K562 (cell line): ENCODE measurements around the gene HJV. TPM values are rescaled to one million over a fixed set of nuclear protein-coding genes. Genes with fewer than 3 reads are reported as not detected.
A peak's percentile ranks its signal among the peaks of the same experiment; 100 is the strongest.

Experiments
- ARHGAP35 ChIP-seq: fragments of 450-650 bp; IDR thresholded peaks from 2 replicates; pipeline ENCODE4 v1.6.1; 2018; ENCODE audit not compliant: partially characterized antibody
- CBFB ChIP-seq: sonication (generic); formaldehyde crosslinking; IDR thresholded peaks from 2 replicates; pipeline ENCODE4 v1.4.0; 2020; ENCODE audit warnings: mild to moderate bottlenecking, missing genetic modification reagents
- CUX1 ChIP-seq: fragments of 200-800 bp; sonication (Bioruptor generic); IDR thresholded peaks from 2 replicates; pipeline ENCODE4 v1.6.1; 2016; ENCODE audit warnings: missing genetic modification characterization, missing compliant biosample characterization
- EWSR1 ChIP-seq: fragments of 450-650 bp; IDR thresholded peaks from 2 replicates; pipeline ENCODE4 v1.6.1; 2018; ENCODE audit warnings: borderline replicate concordance, mild to moderate bottlenecking, low read depth, moderate library complexity; ENCODE audit not compliant: partially characterized antibody
- HDAC8 ChIP-seq: fragments of 450-650 bp; IDR thresholded peaks from 2 replicates; pipeline ENCODE4 v1.6.1; 2016; ENCODE audit warnings: mild to moderate bottlenecking, missing genetic modification characterization, moderate library complexity, missing compliant biosample characterization
- MAFK ChIP-seq: IDR thresholded peaks from 2 replicates; pipeline ENCODE4 v1.6.1; 2011; ENCODE audit warnings: low read length, improper control_type of control experiment
- MTA3 ChIP-seq: fragments of 450-650 bp; formaldehyde crosslinking; IDR thresholded peaks from 2 replicates; pipeline ENCODE4 v1.6.1; 2017; ENCODE audit warnings: mild to moderate bottlenecking, borderline replicate concordance
- POLR2AphosphoS5 ChIP-seq: IDR thresholded peaks from 2 replicates; pipeline ENCODE4 v1.6.1; 2011; ENCODE audit warnings: mild to moderate bottlenecking, low read depth, low read length, moderate library complexity; ENCODE audit not compliant: control insufficient read depth, insufficient read depth
- RBM17 ChIP-seq: fragments of 200-400 bp; formaldehyde crosslinking; IDR thresholded peaks from 2 replicates; pipeline ENCODE4 v1.6.1; 2017; ENCODE audit warnings: low read depth, mild to moderate bottlenecking, low read length, borderline replicate concordance
- RBM39 ChIP-seq: fragments of 200-400 bp; formaldehyde crosslinking; optimal IDR thresholded peaks from 2 replicates; pipeline ENCODE3; 2018; ENCODE audit warnings: low read depth, low read length
- SIRT6 ChIP-seq: IDR thresholded peaks from one replicate; pipeline ENCODE4 v1.6.1; 2012; ENCODE audit warnings: low read depth, mild to moderate bottlenecking, control low read depth, inconsistent platforms, low read length, moderate library complexity
- ZNF3 ChIP-seq: fragments of 250-450 bp; sonication (Bioruptor Pico); IDR thresholded peaks from 2 replicates; pipeline ENCODE4 v1.5.0; 2021; ENCODE audit warnings: mild to moderate bottlenecking, moderate library complexity
- ZSCAN32 ChIP-seq: fragments of 450-650 bp; formaldehyde crosslinking; IDR thresholded peaks from 2 replicates; pipeline ENCODE4 v1.4.0; 2020; ENCODE audit warnings: mild to moderate bottlenecking, moderate library complexity
- polyA plus RNA-seq, 8 experiments: library from polyadenylated mRNA; depleted of rRNA in 4 of 8; stranded (reverse) in 5 of 8; unstranded in 3 of 8; fragments of >200 nt; fragmentation: Nextera tagmentation in 2 of 8; fragmentation: Illumina TruSeq in 1 of 8; extraction: Ambion mirVana in 2 of 8; extraction: Trizol in 1 of 8; gene quantifications; 2 replicates each; pipeline versions ENCODE4 v1.2.1 to v1.2.3, GENCODE V29; 2011 to 2014; ENCODE audit warnings: inconsistent platforms in 1 of 8, missing spikeins in 1 of 8
- total RNA-seq, 7 experiments: library from RNA; depleted of rRNA in 6 of 7; stranded (reverse); fragments of >200 nt in 6 of 7; fragmentation: Illumina TruSeq in 2 of 7; extraction: Trizol in 2 of 7; gene quantifications; 2 replicates each; pipeline versions ENCODE4 v1.2.1 to v1.2.3, GENCODE V29; 2011 to 2021; ENCODE audit warnings: low replicate concordance in 1 of 7
- TF ChIP-seq, protein P1 (sequence below): sonication (generic); formaldehyde crosslinking; IDR thresholded peaks from 2 replicates; pipeline ENCODE4 v1.8.1; 2023; ENCODE audit warnings: mild to moderate bottlenecking, missing genetic modification reagents, moderate library complexity
- TF ChIP-seq, protein P2 (sequence below): fragments of 450-650 bp; formaldehyde crosslinking; IDR thresholded peaks from 2 replicates; pipeline ENCODE4 v1.4.0; 2022; ENCODE audit warnings: missing genetic modification characterization
- TF ChIP-seq, protein P3 (sequence below): fragments of 450-650 bp; IDR thresholded peaks from 2 replicates; pipeline ENCODE4 v1.6.1; 2018; ENCODE audit not compliant: partially characterized antibody

The HJV gene
- total and polyA plus RNA-seq, 9 of the 15 experiments (the other 6 are each of a cell fraction or from before 2014, with no cell fraction given), result 1.0 to 6.6 (median 2.4) TPM

DNA sequence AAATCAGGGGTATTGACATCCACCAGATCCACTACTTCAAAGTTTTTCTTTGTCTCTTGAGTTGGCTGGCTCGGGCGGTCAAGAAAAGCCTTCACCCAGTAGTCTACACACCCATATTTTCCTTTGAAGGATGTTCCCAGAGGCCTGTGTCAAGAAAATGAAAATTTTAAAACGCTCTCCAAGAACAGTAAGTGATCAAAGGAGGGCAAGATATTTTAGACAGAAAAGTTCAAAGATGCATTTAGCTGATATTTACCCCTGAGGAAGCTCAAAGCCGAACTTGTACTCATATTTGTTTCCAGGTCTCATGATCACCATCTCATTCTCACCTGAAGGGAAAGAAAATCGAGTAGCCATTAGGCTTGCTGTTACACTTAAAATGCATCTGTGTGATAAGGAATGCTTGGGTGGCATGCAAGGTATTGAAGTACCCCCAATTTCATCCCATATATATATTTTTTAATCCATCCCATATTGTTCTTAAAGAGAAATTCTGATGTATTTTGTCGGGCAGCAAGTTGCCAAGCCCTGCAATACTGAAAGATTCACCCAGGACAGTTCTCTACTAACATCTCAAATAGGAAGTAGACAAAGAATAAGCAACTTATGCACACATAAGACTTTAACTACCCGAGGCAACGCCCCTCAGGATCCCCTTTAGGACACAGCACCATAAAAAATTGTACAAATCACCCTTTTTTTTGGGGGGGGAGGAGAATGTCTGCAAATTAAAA, 26.2 kb downstream of the HJV start (continued):
- no peak for TF ChIP-seq CUX1
- peak; percentile 61 for TF ChIP-seq EWSR1
- TF ChIP-seq ARHGAP35, result no peak
- TF ChIP-seq, protein P1, sequence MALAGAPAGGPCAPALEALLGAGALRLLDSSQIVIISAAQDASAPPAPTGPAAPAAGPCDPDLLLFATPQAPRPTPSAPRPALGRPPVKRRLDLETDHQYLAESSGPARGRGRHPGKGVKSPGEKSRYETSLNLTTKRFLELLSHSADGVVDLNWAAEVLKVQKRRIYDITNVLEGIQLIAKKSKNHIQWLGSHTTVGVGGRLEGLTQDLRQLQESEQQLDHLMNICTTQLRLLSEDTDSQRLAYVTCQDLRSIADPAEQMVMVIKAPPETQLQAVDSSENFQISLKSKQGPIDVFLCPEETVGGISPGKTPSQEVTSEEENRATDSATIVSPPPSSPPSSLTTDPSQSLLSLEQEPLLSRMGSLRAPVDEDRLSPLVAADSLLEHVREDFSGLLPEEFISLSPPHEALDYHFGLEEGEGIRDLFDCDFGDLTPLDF (CRISPR knock-in tag), result no peak
- no peak for TF ChIP-seq CBFB
- no peak for TF ChIP-seq MAFK
- no peak for TF ChIP-seq HDAC8 (tag)
- no peak for TF ChIP-seq RBM39
- TF ChIP-seq POLR2AphosphoS5, result no peak
- TF ChIP-seq, protein P2, sequence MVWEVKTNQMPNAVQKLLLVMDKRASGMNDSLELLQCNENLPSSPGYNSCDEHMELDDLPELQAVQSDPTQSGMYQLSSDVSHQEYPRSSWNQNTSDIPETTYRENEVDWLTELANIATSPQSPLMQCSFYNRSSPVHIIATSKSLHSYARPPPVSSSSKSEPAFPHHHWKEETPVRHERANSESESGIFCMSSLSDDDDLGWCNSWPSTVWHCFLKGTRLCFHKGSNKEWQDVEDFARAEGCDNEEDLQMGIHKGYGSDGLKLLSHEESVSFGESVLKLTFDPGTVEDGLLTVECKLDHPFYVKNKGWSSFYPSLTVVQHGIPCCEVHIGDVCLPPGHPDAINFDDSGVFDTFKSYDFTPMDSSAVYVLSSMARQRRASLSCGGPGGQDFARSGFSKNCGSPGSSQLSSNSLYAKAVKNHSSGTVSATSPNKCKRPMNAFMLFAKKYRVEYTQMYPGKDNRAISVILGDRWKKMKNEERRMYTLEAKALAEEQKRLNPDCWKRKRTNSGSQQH (CRISPR knock-in tag), result no peak
- 0 out of 2 replicates have a peak, but pooled peaks have one; percentile 14 for TF ChIP-seq ZNF3
- TF ChIP-seq, protein P3, sequence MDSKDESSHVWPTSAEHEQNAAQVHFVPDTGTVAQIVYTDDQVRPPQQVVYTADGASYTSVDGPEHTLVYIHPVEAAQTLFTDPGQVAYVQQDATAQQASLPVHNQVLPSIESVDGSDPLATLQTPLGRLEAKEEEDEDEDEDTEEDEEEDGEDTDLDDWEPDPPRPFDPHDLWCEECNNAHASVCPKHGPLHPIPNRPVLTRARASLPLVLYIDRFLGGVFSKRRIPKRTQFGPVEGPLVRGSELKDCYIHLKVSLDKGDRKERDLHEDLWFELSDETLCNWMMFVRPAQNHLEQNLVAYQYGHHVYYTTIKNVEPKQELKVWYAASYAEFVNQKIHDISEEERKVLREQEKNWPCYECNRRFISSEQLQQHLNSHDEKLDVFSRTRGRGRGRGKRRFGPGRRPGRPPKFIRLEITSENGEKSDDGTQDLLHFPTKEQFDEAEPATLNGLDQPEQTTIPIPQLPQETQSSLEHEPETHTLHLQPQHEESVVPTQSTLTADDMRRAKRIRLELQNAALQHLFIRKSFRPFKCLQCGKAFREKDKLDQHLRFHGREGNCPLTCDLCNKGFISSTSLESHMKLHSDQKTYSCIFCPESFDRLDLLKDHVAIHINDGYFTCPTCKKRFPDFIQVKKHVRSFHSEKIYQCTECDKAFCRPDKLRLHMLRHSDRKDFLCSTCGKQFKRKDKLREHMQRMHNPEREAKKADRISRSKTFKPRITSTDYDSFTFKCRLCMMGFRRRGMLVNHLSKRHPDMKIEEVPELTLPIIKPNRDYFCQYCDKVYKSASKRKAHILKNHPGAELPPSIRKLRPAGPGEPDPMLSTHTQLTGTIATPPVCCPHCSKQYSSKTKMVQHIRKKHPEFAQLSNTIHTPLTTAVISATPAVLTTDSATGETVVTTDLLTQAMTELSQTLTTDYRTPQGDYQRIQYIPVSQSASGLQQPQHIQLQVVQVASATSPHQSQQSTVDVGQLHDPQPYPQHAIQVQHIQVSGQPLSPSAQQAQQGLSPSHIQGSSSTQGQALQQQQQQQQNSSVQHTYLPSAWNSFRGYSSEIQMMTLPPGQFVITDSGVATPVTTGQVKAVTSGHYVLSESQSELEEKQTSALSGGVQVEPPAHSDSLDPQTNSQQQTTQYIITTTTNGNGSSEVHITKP, result no peak
- TF ChIP-seq SIRT6, result no peak
- TF ChIP-seq RBM17, result no peak
- TF ChIP-seq MTA3, result 0 out of 2 replicates have a peak, but pooled peaks have one; percentile 15
- TF ChIP-seq ZSCAN32 (CRISPR knock-in tag), result no peak
